Kidney glomerular epithelial cell (primary cell): ENCODE results near the gene TMEM116.

Source experiments
- DNase-seq: peaks from one replicate; lab custom pipeline; 2025; lab: John Stamatoyannopoulos, UW

Gene TMEM116

DNA sequence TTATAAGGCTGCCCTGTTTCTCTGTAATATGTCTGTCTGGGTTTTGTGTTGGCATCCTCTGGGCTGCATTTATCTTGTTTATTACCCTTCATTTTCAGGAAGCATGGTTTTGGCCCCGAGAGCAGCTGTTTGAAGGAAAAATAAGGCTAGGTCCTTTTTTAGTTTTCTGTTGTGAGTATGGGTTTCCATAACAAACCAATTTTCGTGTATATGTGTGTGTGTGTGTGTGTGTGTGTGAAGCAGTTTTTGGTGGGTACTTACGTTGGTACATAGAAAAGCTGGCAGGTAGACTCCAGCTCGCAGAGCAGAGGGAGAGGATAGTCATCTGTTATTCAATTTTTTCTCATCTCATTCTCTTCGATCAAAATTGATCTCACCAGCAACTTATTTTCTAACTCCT, 118.4 kb downstream of the TMEM116 start:
- DNase-seq, result no peak

DNA sequence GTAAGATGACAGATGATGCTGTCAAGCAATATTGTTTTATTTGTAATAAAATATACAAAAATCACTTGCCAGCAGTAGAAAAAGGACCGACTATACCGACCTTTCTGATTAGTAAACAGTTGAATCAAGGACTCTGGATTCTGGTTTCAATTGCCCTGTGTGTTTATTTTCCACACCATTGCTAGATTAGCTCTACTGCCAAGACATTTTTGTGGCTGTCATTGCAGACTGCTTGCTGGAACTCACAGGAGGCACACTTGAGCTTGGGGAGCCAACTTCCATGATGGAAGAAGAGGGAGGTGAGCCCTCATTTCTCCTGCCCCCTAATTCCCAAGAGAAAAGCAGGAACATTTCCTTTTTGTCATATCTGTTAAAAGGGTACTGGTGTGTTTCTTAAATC, 119.7 kb downstream of the TMEM116 start:
- DNase-seq, result no peak

DNA sequence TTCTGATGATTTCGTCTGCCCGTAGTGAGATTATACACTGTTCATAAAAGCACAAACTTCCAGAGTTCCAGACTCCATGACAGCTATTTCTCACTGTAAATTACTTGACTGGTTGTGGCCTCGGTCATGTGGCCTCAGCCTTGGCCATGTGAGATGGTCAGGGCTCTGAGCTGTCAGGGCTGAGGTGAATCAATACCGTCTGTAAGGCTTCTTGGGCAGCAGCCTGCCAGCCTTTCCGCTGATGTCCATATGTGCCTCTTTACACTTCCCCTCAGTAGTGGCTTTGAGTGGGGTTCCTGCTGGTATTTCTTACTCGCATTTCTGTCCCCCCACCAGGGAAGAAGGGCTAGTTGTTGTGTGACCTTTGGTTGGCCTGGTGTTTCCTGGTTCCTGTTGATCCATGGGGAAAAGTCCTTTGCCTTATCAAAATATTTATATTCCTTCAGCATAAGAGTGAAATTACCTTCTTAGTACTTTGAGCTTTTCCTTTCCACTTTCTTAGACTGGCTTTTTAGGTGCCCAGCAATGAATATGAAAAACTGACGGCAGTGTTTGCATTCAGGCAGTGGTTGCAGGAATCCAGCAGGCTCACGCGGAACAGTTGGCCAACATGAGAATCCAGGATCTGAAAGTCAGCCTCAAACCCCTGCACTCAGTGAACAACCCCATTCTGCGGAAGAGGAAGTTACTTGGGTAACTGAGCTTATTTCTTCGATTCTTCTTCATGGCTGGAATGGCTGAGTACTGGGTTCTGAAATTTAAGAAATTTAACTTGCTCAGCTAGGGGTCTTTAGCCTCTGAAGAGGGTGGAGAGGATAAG, 124.8 kb downstream of the TMEM116 start:
- no peak for DNase-seq

DNA sequence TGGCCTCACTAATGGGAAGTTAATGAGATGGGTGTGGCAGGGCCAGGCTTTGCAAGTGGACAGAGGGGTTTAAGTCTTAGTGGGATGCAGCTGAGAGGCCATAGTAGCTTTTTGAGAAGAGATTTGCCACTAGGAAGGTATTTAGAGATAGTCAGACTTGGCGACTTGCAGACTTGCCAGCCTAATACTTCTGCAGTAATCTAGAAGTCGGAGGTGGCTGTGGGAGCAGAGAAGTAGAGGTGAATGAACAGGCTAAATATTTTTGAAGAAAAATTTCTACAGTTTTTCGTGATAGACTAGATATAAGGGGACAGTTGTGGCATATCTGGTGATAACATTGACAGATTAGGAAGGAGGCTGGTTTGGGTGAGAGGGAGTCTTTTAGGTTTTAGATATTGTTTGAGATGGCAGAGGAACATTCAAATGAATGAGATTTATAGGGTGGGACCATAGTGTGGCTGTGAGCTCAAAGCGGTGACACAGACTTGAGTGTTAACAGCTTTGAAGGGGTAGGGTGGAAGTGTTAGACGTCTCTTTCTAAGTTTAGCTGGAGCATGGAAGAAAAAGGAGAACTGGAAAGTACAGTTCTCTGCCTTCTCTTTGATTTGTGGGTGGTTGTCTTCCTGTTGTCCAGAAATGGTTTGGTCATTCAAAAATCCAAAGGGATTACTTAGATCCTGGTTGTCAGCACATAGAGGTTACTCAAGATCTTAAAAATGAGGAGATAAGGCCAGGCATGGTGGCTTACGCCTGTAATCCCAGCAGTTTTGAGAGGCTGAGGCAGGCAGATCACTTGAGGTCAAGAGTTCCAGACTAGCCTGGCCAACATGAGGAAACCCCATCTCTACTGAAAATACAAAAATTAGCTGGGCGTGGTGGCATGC, 126.1 kb downstream of the TMEM116 start:
- DNase-seq, result no peak

DNA sequence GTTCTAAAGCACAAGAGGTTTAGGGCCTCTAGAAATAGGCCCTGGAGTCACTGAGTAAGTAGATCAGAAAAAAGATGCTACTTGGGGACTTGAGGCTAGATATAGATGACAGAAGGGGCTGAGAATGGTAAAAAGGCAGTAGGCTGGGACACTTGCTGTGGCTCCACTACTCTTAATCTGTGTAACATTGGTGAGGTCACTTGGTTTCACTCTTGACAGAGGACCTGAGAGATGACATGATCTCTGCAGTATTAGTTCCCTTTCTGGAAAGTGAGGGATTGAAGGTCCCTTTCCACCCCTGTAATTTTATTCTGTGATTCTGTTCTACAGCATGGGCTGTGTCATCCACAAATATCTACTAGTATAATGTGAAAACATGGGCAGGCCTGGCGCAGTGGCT, 131.2 kb downstream of the TMEM116 start:
- no peak for DNase-seq
